ENCODE measurements around the gene EGFR.
"Not testable (repeated sequence)": the region's sequence is repeated elsewhere in the genome, so short reads cannot be mapped to it uniquely, and the experiment has no call there.

EGFR gene

GRCh38 chr7:55013851-55014250, 5.0 kb upstream of the EGFR start:
- DNase-seq (ENCODE audit: low read depth), result no peak

GRCh38 chr7:55016061-55016745, 2.6 kb upstream of the EGFR start:
- DNase-seq (ENCODE audit: low read depth), result no peak

- no peak for DNase-seq (ENCODE audit: low read depth)
These were observed 2.1 kb upstream of the EGFR start for GRCh38 chr7:55016746-55017090.

GRCh38 chr7:55017841-55018240, 976 bp upstream of the EGFR start:
- DNase-seq (ENCODE audit: low read depth), result no peak

GRCh38 chr7:55019191-55019690, 424 bp downstream of the EGFR start:
- no peak for DNase-seq (ENCODE audit: low read depth)

- no peak for DNase-seq (ENCODE audit: low read depth)
These were observed 1.1 kb downstream of the EGFR start for GRCh38 chr7:55019691-55020465.

- DNase-seq (ENCODE audit: low read depth), result no peak
These were observed 1.7 kb downstream of the EGFR start for GRCh38 chr7:55020466-55020871.

- DNase-seq (ENCODE audit: low read depth), result no peak
These were observed 2.2 kb downstream of the EGFR start for GRCh38 chr7:55021053-55021452.

- no peak for DNase-seq (ENCODE audit: low read depth)
These were observed 3.5 kb downstream of the EGFR start for GRCh38 chr7:55022002-55022985.

- DNase-seq (ENCODE audit: low read depth), result no peak
These were observed 5.2 kb downstream of the EGFR start for GRCh38 chr7:55023841-55024505.

- no peak for DNase-seq (ENCODE audit: low read depth)
These were observed 6.0 kb downstream of the EGFR start for GRCh38 chr7:55024776-55025175.

GRCh38 chr7:55026086-55026790, 7.4 kb downstream of the EGFR start:
- DNase-seq (ENCODE audit: low read depth), result no peak

GRCh38 chr7:55026867-55027490, 8.2 kb downstream of the EGFR start:
- no peak for DNase-seq (ENCODE audit: low read depth)

GRCh38 chr7:55028011-55028410, 9.2 kb downstream of the EGFR start:
- no peak for DNase-seq (ENCODE audit: low read depth)

- no peak for DNase-seq (ENCODE audit: low read depth)
These were observed 11.5 kb downstream of the EGFR start for GRCh38 chr7:55030314-55030713.

- no peak for DNase-seq (ENCODE audit: low read depth)
These were observed 12.3 kb downstream of the EGFR start for GRCh38 chr7:55031075-55031474.

GRCh38 chr7:55032069-55032699, 13.4 kb downstream of the EGFR start:
- no peak for DNase-seq (ENCODE audit: low read depth)

GRCh38 chr7:55033236-55033846, 14.5 kb downstream of the EGFR start:
- DNase-seq (ENCODE audit: low read depth), result no peak

GRCh38 chr7:55034776-55035175, 16.0 kb downstream of the EGFR start:
- no peak for DNase-seq (ENCODE audit: low read depth)

- not testable (repeated sequence) for DNase-seq (ENCODE audit: low read depth)
These were observed 16.6 kb downstream of the EGFR start for GRCh38 chr7:55035410-55035809.
